Measurements from ENCODE around the gene TFDP1. TPM values are rescaled to one million over a fixed set of nuclear protein-coding genes. Genes with fewer than 3 reads are reported as not detected.
"Not testable (repeated sequence)": the region's sequence is repeated elsewhere in the genome, so short reads cannot be mapped to it uniquely, and the experiment has no call there.

Gene TFDP1
- total RNA-seq, 1 donor from 2014 or later = 42.1 TPM

DNA sequence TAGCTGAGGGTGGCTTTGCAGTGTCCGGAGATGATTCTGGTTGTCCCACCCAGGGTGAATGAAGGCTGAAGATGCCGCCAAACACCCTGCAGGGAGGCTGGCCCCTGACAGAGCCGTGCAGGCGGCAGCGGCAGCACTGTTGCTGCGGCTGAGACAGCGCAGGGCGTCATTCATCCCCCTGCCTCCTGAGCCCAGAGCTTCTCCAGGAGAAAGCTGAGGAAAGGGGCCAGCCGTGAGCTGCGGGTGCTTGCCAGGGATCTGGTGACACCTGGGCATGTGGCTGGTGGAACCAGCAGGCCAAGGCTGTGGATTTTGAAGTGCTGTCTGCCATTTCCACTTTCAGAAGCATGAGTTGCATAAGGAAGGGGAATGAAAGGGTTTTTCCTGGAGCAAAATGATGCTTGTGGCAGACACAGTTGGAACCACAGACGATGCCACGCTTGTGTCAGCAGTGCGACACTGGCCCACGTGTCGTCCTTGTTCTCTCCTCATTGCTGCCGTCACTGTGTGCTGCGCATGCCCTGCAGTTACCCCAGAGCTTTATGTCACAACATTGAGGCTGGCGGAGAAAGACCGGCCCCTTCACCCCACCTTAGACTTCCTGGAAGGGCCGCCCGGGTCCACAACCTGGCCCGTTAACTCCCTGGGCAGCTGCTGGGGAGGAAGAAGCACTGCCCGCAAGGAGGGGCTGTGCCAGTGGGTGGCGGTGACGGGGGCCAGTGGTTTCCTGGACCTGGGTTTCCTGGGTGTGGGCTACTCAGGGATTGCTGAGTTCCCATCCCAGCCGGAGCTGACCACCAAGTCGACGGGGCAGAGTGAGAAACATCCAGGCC lies 22.7 kb downstream of the TFDP1 start:
- peak; percentile 58 for DNase-seq
- peak; percentile 28 for ATAC-seq (ENCODE audit: poor library complexity)
- intact Hi-C loops (cut with DNase I) = no loop called here

GRCh38 chr13:113607889-113608635 lies 23.5 kb downstream of the TFDP1 start:
- no peak for DNase-seq
- ATAC-seq (ENCODE audit: poor library complexity) = peak; percentile 11
- intact Hi-C loops (cut with DNase I) = no loop called here

GRCh38 chr13:113608967-113609533 lies 24.5 kb downstream of the TFDP1 start:
- intact Hi-C loops (cut with DNase I) = no loop called here
- no peak for DNase-seq

GRCh38 chr13:113609616-113610015 lies 25.1 kb downstream of the TFDP1 start:
- ATAC-seq (ENCODE audit: poor library complexity) (no peak), DNase-seq (no peak)
- intact Hi-C loops (cut with DNase I) = no loop called here

More at GRCh38 chr13:113608967-113609533, 24.5 kb downstream of the TFDP1 start:
- no peak for ATAC-seq (ENCODE audit: poor library complexity)

- intact Hi-C loops (cut with DNase I) = no loop called here
- ATAC-seq (ENCODE audit: poor library complexity) (no peak), DNase-seq (no peak)
Measured at GRCh38 chr13:113610266-113610665, 25.7 kb downstream of the TFDP1 start.

DNA sequence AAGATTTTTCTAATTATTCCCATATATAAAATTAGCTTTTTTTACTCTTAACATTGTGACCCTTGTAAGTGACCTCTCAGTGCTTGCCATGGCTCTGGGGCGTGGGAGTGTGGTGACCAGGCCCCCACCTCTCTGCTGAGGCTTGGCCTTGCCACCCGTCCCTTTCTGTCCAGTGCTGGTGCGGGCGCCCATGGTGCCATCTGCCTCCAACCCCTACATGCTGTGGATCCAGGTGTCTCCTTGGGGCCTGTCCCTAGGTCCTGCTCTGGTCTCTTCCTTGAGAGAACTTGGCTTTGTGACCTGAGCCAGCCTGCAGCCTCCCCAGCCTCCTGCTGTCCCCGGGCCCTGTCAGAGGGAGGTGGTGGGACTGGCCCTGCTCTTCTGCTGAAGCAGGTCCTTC lies 27.4 kb downstream of the TFDP1 start:
- ATAC-seq (ENCODE audit: poor library complexity) (no peak), DNase-seq (no peak)
- intact Hi-C loops (cut with DNase I) = no loop called here

DNA sequence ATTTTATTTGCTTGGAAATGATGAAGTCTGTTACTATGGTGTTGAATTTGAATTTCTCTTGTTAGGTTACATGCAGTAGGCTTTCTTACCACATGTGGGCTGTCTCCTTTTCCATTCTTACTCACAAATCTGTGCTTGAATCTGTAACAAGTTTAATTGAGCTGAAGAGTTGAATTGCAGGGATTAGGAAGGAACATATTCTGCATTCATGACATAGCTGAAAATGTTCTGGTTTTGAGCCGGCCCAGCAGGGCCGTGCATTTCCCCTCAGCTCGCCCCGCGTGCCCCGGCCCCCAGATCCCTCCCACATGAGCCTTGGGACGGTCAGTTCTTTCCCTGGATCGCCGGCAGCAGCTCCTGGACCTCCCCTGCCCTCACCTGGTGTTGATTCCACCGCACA lies 28.1 kb downstream of the TFDP1 start:
- intact Hi-C loops (cut with DNase I) = no loop called here
- DNase-seq (no peak), ATAC-seq (ENCODE audit: poor library complexity) (no peak)

GRCh38 chr13:113613789-113614379 lies 29.3 kb downstream of the TFDP1 start:
- DNase-seq = no peak
- intact Hi-C loops (cut with DNase I) = no loop called here
- ATAC-seq (ENCODE audit: poor library complexity) = no peak

GRCh38 chr13:113616281-113616906 lies 31.8 kb downstream of the TFDP1 start:
- DNase-seq = peak; percentile 31
- no peak for ATAC-seq (ENCODE audit: poor library complexity)
- intact Hi-C loops (cut with DNase I) = no loop called here

- DNase-seq (peak; percentile 42), ATAC-seq (ENCODE audit: poor library complexity) (no peak)
- intact Hi-C loops (cut with DNase I) = no loop called here
Measured at GRCh38 chr13:113616991-113617749, 32.6 kb downstream of the TFDP1 start.

DNA sequence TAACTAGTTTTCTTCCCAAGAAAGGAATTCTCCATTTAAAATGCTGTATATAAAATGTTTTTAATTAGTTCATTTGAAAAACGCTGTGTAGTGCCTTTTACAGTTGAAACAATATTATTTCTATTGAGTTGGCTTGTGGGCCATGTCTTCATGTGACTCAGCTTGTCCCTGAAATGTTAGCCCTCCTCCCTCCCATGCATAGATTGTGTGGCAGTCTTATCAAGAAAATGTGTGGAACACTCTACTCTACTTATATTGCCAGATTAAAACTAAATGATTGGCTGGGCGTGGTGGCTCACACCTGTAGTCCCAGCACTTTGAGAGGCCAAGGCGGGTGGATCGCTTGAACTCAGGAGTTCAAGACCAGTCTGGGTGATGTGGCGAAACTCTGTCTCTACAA lies 33.4 kb downstream of the TFDP1 start:
- DNase-seq (peak; percentile 9), ATAC-seq (ENCODE audit: poor library complexity) (no peak)
- intact Hi-C loops (cut with DNase I) = no loop called here

GRCh38 chr13:113618455-113618854 lies 33.9 kb downstream of the TFDP1 start:
- ATAC-seq (ENCODE audit: poor library complexity) (no peak), DNase-seq (peak; percentile 32)
- intact Hi-C loops (cut with DNase I) = no loop called here

DNA sequence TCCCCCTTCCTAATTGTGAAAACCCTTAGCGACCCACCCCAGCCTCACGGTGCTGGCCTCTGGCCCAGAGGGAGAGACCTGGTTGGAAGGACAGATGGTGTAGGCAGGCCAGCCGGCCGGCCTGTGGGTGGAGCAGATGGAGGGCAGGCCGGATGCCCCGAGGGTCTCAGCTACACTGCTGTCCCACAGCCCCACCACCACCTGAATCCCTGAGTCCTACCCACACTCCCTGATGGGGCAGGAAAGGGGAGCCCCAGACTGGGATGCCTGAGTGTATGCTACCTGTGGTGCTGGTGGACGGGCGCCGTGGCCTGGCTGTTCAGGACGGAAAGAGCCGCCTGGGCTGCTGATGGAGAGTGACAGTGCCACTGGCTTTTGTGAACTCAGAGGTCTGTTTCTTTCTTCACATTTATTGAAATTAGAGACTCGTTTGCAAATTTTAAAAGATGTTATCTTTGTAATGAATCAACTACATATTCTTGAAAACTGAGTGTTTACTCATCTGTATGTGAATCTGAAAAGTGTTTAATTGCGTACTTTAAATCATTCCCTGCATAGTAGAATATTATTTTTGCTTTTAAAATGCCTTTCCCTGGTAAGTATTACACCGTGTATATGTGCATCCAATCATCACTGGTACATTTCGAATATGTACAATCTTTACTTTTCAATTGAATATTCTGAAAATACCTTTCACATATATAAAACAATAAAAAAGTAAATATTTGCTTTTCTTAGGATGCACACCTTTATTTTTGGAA lies 35.7 kb downstream of the TFDP1 start:
- peak; percentile 29 for DNase-seq
- intact Hi-C loops (cut with DNase I) = no loop called here
- no peak for ATAC-seq (ENCODE audit: poor library complexity)

DNA sequence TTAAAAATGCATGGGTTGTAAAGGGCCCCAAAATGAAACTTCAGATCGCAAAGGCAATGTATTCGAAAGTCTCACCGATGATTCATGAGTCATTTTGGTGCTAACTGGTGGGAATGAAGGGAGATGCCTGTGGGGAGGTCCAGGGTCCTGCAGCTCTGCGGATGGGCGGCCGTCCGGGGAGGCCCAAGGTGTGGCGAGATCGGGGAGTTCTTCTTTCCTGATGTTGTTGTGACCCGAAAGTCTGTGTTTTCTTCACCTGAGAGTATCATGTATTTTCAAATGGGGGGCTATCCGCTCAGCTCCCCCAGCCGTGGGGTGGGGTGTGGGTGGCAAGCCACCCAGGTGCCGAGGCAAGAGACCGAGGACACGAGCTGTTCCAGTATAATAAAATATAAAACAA lies 36.5 kb downstream of the TFDP1 start:
- intact Hi-C loops (cut with DNase I) = no loop called here
- DNase-seq = peak; percentile 11
- ATAC-seq (ENCODE audit: poor library complexity) = no peak

DNA sequence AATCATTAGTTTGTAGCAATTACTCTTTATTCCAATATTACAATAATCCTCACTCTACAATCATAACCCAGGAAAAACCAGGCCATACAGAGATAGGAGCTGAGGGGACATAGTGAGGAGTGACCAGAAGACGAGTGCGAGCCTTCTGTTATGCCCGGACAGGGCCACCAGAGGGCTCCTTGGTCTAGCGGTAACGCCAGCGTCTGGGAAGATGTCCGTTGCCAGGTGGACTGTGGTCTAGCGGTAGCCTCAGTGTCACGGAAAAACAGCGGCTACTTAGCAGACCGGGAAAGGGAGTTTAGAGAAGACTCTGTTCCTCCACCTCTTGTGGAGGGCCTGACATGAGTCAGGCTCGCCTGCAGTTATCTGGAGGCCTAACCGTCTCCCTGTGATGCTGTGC lies 36.9 kb downstream of the TFDP1 start:
- DNase-seq = peak; percentile 26

DNA sequence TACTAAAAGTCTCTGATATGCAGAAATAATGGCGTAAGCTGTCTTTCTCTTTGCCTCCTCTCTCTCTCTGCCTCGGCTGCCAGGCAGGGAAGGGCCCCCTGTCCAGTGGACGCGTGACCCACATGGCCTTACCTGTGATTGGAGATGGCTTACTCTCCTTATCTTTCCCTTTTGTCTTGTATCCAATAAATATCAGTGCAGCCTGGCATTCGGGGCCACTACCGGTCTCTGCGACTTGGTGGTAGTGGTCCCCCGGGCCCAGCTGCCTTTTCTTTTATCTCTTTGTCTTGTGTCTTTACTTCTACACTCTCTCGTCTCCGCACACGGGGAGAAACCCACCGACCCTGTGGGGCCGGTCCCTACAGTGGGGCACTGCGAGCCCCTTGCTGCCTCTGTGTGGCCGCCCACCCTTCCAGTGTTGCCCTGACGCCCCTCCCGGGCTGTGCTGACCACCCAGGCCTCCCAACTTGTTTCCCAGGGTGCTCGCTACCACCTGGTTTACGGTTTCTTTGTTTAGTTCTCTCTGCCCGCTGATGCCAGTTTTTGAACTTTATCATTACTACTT lies 37.5 kb downstream of the TFDP1 start:
- DNase-seq; ATAC-seq (ENCODE audit: poor library complexity); intact Hi-C loops (cut with DNase I): not testable (repeated sequence)

More for the DNA sequence above, 36.9 kb downstream of the TFDP1 start:
- intact Hi-C loops (cut with DNase I); ATAC-seq (ENCODE audit: poor library complexity): not testable (repeated sequence)

Measured in Right ventricle myocardium superior (tissue), 1 donor.